NCI-H345 treated with DMSO at 0.1 percent for 48 hours (cell line): ENCODE data around the gene NLGN2.

Experiments
- DNase-seq: peaks from one replicate; lab custom pipeline; 2025; ENCODE audit not compliant: unreplicated experiment; lab: John Stamatoyannopoulos, UW

NLGN2 gene

DNA sequence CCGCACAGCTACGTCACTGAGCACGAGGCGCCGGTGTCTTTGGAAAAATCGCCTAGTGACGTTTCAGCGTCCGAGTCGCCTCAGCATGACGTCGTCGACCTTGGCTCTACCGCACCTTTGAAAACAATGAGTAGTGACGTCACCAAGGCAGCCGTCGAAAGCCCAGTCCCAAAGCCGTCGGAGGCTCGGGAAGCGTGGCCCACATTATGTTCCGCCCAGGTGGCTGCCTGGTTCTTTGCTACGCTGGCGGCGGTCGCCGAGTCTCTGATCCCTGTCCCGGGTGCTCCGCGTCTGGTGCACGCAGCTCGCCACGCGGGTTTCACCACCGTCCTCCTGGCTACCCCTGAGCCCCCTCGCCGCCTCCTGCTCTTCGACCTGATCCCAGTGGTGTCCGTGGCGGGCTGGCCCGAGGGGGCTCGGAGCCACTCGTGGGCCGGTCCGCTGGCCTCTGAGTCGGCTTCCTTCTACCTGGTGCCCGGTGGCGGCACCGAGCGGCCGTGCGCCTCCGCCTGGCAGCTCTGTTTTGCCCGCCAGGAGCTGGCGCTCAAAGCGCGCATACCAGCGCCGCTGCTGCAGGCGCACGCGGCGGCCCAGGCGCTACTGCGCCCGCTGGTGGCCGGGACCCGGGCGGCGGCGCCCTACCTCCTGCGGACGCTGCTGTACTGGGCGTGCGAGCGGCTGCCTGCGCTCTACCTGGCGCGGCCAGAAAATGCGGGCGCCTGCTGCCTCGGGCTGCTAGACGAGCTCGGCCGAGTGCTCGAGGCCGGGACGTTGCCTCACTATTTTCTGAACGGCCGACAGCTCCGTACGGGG, 29.1 kb downstream of the NLGN2 start:
- DNase-seq, result peak; percentile 59

DNA sequence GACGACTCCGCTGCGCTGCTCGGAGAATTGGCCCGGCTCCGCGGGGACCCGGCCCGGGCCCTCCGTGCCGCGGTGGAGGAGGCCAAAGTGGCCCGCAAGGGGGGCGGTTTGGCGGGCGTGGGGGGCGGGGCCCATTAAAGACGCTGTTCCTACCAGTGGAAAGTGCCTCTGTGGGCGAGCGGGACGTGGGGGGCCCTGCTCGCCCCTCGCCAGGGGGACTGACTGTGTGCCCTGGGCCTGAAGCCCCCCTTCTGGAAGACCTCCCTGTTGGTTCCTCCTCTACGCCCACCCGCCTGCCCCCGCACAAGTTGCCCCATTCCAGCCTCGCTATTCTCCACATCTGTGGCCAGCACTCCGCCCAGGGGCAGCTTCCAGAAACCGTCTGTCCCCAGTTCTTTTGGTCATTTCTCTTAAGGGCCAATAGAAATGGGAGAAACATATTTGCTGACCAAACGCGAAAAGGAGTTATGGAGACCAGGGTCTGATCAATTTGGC, 29.8 kb downstream of the NLGN2 start:
- DNase-seq, result no peak

- no peak for DNase-seq
Observed at GRCh38 chr17:7437950-7438614, 30.4 kb downstream of the NLGN2 start.

DNA sequence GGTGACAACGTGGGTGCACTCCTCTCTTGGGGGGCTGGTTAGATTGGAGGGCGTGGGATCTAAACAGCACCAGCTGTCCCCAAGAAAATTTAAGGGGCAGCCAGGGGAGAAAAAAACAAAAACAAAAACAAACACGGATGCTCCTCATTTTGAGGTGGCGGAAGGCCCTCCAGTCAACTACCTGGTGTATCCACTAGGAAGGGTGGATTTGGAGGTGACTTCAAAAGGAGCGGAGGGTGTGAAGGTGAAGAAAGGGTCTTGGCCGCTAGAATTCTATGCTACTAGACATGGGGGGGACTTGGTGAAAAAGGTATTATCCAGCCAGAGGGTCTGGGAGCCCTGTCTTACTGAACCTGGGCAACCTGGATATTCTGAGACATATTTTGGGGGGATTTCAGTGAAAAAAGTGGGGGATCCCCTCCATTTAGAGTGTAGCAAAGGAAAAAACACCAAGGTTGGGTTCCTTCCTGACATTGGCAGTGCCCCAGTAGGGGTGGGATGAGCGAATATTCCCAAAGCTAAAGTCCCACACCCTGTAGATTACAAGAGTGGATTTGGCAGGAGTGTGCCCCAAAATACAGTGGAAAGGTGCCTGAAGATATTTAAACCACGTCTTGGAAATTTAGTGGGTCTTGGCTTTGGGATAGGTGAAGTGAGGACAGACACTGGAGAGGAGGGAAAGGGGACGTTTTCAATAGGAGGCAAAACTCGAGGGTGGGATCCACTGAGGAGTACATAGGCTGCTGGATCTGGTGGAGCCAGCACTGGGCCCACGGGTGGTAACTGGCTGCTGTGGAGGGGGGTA, 31.2 kb downstream of the NLGN2 start:
- no peak for DNase-seq

- no peak for DNase-seq
Observed at GRCh38 chr17:7439462-7440112, 31.9 kb downstream of the NLGN2 start, which contains the start of gene FGF11. Gene FGF11 (plus strand): TSS chr17:7439512. CDS start chr17:7439621, 109 bp downstream.

DNA sequence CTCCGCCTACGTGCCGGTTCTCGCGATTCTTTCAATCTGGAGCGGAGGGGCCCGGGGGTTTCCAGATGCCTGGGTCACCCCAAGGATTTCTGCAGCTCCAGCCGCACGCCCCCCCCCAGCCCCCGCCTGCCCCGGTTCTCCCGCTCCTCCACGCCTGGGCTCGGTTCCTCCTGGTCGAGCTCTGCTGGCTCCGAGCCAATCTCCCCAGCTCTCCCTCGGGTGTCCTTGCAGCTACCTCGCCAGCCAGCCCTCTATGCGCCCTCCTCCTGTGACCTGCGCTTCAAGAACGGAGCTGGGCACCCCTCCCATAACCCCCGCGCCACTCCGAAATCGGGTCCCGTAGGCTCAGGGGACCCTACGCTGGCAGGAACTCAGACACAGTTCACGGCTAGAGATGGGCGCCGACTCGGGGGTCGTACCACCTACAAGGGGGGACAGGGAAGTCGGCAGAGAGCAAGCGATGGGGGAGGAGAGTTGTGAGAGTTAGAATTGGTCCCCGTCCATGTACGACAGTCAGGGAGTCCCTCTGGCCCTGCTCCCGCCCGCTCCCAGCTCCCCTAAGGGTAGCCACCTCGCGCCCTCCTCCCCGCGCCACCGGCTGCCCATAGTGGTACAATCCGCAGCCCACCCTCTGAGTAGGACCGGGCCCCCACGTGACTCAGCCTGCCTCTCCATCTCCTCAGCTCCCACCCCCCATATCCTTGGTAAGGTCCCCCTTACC, 32.6 kb downstream of the NLGN2 start:
- DNase-seq, result peak; percentile 5

DNA sequence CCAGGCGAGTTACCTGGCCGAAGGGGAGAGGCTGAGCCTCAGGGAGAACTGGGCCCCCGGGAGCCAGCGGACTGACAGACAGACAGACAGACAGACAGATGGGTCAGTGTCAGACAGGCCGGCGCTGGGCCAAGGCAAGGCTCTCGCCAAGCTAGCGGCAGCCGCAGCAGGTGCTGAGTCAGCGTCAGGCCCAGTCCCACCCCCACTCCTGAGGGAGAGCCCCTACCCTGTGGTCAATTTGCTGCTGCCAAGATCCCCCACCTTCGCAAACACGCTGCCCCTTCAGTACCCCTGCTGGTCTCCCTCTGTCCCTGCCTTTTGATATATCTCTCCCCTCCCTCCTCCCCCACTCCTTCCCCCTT, 33.2 kb downstream of the NLGN2 start:
- DNase-seq, result no peak

DNA sequence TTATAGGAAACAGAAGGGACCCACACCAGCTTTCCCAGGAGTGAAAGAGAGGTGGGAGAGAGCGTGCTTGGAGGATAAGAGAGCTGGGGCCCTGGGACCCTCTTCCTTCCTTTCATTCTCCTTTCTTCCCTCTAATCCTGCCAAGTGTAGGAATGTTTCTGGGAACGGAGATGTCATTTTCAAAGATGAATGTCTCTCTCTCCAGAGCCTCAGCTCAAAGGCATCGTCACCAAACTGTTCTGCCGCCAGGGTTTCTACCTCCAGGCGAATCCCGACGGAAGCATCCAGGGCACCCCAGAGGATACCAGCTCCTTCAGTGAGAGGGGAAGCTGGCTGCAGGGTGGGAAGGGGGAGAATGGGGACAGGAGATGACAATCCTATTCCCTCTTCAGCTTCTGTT, 33.6 kb downstream of the NLGN2 start:
- DNase-seq, result no peak

GRCh38 chr17:7442142-7442541, 34.5 kb downstream of the NLGN2 start:
- no peak for DNase-seq

- DNase-seq, result no peak
Observed at GRCh38 chr17:7443499-7444485, 36.1 kb downstream of the NLGN2 start.

GRCh38 chr17:7444682-7445618, 37.3 kb downstream of the NLGN2 start, which contains the start of gene CHRNB1:
Gene CHRNB1 (plus strand): TSS chr17:7445061. CDS start chr17:7445128, 67 bp downstream.
- DNase-seq, result no peak

DNA sequence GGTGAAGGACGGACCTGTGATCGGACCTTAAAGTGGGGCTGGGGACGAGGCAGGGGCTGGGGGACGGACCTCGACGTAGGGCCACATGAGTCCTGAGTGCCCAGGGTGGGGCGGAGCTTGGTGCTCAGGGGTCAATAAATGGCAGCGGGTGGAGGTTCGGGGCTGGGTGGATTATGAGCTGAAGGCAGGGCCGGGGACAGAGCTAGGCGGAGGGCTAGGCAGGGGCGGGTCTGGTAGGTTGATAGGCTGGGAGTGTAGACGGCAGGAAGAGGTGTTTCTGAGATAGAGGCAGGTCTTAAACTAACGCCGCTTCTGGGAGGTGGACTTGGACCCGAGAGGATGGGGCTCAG, 37.9 kb downstream of the NLGN2 start:
- DNase-seq, result no peak

DNA sequence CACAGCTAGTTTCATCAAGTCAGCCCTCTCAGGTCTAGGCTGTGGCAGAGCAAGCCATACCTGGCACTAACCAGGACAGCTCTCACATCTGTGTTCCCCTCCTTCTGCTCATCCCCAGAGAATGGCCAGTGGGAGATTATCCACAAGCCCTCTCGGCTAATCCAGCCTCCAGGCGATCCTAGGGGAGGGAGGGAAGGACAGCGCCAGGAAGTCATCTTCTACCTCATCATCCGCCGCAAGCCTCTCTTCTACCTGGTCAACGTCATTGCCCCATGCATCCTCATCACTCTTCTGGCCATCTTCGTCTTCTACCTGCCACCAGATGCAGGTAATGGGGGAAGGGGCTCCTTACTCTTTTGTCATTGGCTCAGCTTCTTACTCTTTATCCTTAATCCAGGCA, 40.8 kb downstream of the NLGN2 start:
- no peak for DNase-seq

DNA sequence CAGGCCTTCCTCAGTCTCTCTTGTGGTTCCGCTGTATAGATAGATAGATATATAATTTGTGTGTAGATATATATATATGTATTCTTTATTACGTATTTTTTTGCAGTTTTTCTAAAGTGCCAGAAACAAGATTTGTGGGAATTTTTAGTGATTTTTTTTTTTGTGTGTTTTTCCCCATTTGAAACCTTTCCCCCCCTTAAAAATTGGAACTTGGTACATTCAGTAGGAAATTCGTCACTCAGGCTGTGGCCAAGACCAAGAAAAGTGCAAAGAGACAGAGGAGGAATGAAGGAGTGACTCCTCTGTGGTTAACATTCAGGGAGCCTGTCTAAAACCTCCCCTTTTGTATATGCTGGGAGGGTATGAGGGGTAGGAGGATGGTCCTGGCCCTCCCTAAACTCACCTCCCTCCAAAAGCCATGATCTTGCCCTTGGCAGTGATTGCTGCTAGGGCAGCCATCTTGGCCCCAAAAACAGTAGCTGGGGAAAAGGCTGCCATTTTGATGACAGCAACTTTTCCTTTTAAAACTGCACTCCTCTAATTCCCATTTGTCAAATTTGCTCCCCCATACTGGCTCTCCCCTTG, 52.4 kb downstream of the NLGN2 start:
- DNase-seq, result no peak

- no peak for DNase-seq
Observed at GRCh38 chr17:7460850-7461660, 53.4 kb downstream of the NLGN2 start.

DNA sequence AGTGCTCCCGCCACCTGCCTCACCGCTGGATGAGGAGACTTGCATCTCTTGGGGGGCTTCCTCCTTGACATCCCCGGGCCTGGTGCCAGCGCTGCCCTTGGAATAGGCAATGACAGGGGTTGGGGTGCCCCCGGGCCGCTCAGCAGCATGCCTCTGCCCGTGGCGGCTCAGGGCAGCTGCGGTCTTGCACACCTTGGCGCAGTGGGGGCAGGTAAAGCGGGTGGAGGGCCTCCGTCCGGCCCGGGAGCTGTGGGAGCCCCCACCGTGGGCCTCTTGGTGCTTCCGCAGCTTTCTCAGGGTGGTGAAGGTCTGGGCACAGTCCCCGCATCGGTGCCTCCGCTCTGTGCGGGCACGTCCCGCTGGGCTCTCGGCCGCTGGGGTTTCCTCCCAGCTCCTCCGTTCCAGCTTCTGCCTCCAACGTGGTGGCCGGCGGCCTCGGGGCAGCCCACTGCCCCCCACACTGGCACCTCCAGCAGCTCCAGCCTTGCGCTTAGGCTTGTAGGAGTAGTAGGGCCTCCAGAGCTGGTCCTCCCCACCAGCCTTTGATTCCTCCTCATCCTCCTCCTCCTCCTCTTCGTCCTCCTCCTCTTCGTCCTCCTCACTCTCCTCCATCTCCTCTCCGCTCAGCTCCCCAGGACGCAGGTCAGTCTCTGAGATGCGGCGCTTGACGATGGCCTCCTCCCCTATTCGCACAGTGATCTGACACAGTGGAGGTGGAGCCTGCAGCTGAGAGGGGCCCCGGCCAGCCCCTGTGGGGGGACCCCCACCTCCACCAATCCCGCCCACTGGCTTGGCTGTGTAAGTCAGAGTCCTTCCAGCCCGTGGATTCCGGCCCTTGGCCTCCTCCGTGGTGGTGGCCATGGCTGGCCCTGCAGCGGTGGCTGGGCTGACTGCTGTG, 55.1 kb downstream of the NLGN2 start:
- no peak for DNase-seq
